Tibial artery (tissue), 4 donors: ENCODE data around the gene SIGLEC14.

Experiments used
- DNase-seq, 2 donors: peaks; one replicate each; pipeline ENCODE4 v3.0.0-alpha.2; 2019
- H3K27ac ChIP-seq, 2 donors: fragments of 200-600 bp; sonication (generic) in 1 of 2; 1 replicate in 1 of 2; 2 replicates in 1 of 2; pipeline ENCODE4 v1.5.1; 2018 to 2019; ENCODE audit warnings: mild to moderate bottlenecking in 1 of 2
- H3K27me3 ChIP-seq, 2 donors: fragments of 200-600 bp; sonication (generic) in 1 of 2; one replicate each; pipeline versions ENCODE4 v1.5.1 to v1.6.0; 2016 to 2019
- H3K36me3 ChIP-seq, 3 donors: fragments of 200-600 bp; sonication (generic) in 2 of 3; one replicate each; pipeline ENCODE4 v1.5.1; 2016 to 2019; ENCODE audit warnings: mild to moderate bottlenecking in 2 of 3
- H3K4me1 ChIP-seq, 4 donors: fragments of 200-600 bp; sonication (generic) in 2 of 4; 1 replicate in 3 of 4; 2 replicates in 1 of 4; pipeline ENCODE4 v1.5.1; 2016 to 2019
- H3K4me3 ChIP-seq, 2 donors: fragments of 200-600 bp; sonication (generic) in 1 of 2; 1 replicate in 1 of 2; 2 replicates in 1 of 2; pipeline ENCODE4 v1.5.1; 2018 to 2019; ENCODE audit warnings: mild to moderate bottlenecking in 2 of 2
- H3K9me3 ChIP-seq, 3 donors: fragments of 200-600 bp; sonication (generic) in 1 of 3; one replicate each; pipeline ENCODE4 v1.5.1; 2016 to 2019
- intact Hi-C: fragments of 100-400 bp; cut with DNase I; formaldehyde crosslinking; loops from one replicate; pipeline ENCODE4 v1.15.0; 2023; ENCODE audit warnings: low total_unique reads
- TF ChIP-seq, protein P1 (sequence below), 2 experiments: fragments of 200-600 bp in 1 of 2; fragments of 450-650 bp in 1 of 2; IDR thresholded peaks; one replicate each; pipeline ENCODE4 v1.5.1; 2017 to 2019; ENCODE audit warnings: antibody characterized with exemption in 2 of 2, mild to moderate bottlenecking in 1 of 2, moderate library complexity in 1 of 2

SIGLEC14 gene

DNA sequence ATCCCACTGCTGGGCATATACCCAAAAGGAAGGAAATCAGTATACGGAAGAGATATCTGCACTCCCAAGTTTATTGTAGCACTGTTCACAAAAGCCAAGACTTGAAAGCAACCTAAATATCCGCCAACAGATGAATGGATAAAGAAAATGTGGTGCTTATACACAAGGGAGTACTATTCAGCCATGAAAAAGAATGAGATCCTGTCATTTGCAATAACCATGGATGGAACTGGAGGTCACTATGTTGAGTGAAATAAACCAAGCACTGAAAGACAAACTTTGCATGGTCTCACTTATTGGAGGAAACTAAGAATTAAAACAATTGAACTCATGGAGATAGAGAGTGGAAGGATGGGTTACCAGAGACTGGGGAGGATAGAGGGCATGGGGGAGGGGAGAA is 6.5 kb upstream of the SIGLEC14 start:
- H3K4me1 ChIP-seq = peaks cover 0 to 6% (median 2%) of the 10 kb centered on the region in 4 donors
- no peaks in the 10 kb centered on the region for H3K36me3 ChIP-seq
- peaks cover 0 to 3% of the 10 kb centered on the region in 2 donors for H3K27me3 ChIP-seq
- intact Hi-C loops = loop anchor here (10.0 kb wide), 1 partner anchor 178 kb away; the partner anchor contains the start of gene CEACAM18
- DNase-seq = no peak
- no peak overlapping the region for H3K4me3 ChIP-seq
- H3K9me3 ChIP-seq = no peaks in the 10 kb centered on the region
- TF ChIP-seq, protein P1, sequence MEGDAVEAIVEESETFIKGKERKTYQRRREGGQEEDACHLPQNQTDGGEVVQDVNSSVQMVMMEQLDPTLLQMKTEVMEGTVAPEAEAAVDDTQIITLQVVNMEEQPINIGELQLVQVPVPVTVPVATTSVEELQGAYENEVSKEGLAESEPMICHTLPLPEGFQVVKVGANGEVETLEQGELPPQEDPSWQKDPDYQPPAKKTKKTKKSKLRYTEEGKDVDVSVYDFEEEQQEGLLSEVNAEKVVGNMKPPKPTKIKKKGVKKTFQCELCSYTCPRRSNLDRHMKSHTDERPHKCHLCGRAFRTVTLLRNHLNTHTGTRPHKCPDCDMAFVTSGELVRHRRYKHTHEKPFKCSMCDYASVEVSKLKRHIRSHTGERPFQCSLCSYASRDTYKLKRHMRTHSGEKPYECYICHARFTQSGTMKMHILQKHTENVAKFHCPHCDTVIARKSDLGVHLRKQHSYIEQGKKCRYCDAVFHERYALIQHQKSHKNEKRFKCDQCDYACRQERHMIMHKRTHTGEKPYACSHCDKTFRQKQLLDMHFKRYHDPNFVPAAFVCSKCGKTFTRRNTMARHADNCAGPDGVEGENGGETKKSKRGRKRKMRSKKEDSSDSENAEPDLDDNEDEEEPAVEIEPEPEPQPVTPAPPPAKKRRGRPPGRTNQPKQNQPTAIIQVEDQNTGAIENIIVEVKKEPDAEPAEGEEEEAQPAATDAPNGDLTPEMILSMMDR (IDR thresholded peaks at IDR 0.05) = no peak
- no peak overlapping the region for H3K27ac ChIP-seq

DNA sequence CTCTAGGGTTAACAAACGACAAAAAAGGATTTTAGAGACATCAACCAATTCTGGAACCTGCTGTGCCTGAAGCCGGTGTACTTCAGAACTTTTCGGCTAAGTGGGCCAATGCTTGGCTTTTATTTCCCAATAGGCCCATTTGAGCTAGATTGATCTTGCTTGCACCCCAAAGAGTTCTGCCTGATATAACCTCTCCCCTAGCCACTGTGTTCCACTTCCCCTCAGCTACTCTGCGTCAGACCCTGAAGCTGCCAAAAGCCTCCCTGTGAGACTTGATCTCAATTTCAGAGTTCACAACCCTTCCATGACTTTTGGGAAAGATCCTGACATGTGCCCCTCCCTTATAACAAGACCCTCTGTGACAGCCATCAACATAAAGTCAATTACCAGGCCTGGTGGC is 5.6 kb upstream of the SIGLEC14 start:
- Histone ChIP-seq H3K36me3 (no peaks in the 10 kb centered on the region), H3K9me3 (no peaks in the 10 kb centered on the region), H3K27me3 (peaks cover 0 to 3% of the 10 kb centered on the region in 2 donors), H3K27ac (no peak overlapping the region), H3K4me1 (peaks cover 0 to 6% (median 2%) of the 10 kb centered on the region in 4 donors), H3K4me3 (no peak overlapping the region)
- intact Hi-C loops = loop anchor here (10.0 kb wide), 1 partner anchor 177 kb away; the partner anchor contains the start of gene CEACAM18
- TF ChIP-seq, protein P1 (IDR thresholded peaks at IDR 0.05) = no peak
- no peak for DNase-seq

DNA sequence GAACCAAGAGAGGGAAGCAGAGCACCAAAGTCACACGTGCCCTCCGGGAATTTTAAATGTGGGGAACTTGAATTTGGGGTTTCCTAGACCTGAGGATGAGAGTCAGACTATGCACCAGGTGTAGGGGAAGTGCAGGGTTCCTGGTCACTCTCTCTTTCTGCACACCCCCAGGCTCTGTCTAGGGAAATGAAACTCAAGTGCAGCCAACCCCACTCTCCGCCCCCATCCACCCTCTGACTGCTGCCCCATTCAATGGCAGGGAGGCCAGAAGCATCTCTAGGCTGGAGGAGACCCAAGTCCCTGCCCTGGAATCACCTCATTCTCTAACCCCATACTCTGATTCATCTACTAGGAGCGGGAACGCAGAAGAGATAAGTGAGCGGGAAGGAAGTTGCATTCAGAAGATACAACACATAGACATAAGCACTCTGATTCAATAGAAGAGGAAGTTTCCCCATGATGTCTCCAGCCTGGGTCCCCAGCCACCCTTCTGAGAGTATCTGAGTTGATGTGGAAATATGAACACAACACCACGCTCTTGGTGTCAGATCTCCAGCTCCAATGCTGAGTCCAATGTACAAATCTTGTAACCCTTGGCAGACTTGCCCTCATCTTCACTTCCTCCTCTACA is 4.7 kb upstream of the SIGLEC14 start:
- Histone ChIP-seq H3K27me3 (peaks cover 0 to 3% of the 10 kb centered on the region in 2 donors), H3K27ac (no peak overlapping the region), H3K4me3 (no peak overlapping the region), H3K4me1 (no peaks in the 10 kb centered on the region), H3K9me3 (no peaks in the 10 kb centered on the region), H3K36me3 (no peaks in the 10 kb centered on the region)
- TF ChIP-seq, protein P1 (IDR thresholded peaks at IDR 0.05) = no peak
- peak in 1 of 2 donors; percentile 33 for DNase-seq
- intact Hi-C loops = loop anchor here (10.0 kb wide), 1 partner anchor 177 kb away; the partner anchor contains the start of gene CEACAM18

DNA sequence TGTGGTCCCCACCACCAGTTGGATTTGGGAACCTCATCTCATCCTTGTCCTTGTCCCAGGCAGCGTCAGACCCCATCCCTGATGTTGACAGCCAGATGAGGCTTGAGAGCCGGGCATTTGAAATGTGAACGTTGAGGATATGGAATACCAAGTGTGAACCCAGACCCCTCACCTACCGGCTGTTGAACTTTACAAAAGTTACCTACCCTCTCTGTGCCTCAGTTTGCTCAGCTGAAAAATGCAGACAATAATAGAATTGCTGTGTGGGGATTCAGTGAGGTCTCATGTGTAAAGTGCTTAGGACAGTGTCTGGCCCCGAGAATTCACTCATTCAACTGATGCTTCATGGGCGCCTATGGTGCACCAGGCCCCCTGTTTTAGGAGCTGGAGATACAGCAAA is 693 bp upstream of the SIGLEC14 start:
- H3K4me1 ChIP-seq = no peaks in the 10 kb centered on the region
- H3K4me3 ChIP-seq = no peak overlapping the region

DNA sequence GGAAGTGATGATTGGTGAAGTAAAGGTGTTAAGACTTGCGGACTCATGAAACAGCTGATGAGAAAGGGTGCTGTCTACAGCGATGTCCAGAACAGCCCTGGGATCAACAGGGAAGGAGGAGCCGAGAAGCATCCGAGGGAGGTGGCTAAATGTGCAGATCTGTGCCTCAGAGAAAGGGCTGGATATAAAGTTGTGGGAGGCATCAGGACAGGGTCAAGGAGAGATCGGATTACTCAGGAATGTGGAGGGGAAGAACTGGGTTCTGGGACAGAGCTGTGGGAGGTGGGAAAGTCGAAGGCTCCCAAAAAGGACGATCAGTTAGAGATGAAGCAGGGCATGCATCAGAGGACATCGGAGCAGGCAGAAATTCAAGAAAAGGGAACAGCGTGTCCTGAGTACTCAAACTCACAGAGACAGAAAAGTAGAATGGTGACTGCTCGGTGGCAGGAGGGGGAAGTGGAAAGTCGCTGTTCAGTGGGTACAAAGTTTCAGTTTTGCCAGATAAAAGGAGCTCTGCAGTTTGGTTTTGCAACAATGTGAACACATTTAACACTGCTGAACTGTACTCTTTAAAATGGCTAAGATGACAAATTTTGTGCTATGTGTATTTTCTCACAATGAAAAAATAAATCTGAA is 1.9 kb downstream of the SIGLEC14 start:
- Histone ChIP-seq H3K36me3 (no peaks in the 10 kb centered on the region), H3K4me3 (peak overlapping the region; percentile 0 to 14), H3K27me3 (peaks cover 0 to 16% of the 10 kb centered on the region in 2 donors), H3K27ac (no peak overlapping the region), H3K9me3 (no peaks in the 10 kb centered on the region), H3K4me1 (no peaks in the 10 kb centered on the region)
- DNase-seq = no peak
- TF ChIP-seq, protein P1 (IDR thresholded peaks at IDR 0.05) = no peak
- intact Hi-C loops = no loop called here

More for the DNA sequence above, 693 bp upstream of the SIGLEC14 start:
- peaks cover 0 to 12% of the 10 kb centered on the region in 2 donors for H3K27me3 ChIP-seq
- TF ChIP-seq, protein P1 (IDR thresholded peaks at IDR 0.05) = no peak
- H3K36me3 ChIP-seq = no peaks in the 10 kb centered on the region
- DNase-seq = no peak
- intact Hi-C loops = no loop called here
- no peaks in the 10 kb centered on the region for H3K9me3 ChIP-seq
- no peak overlapping the region for H3K27ac ChIP-seq
